ENCODE results near the gene FBXW11. TPM values are rescaled to one million over a fixed set of nuclear protein-coding genes. Genes with fewer than 3 reads are reported as not detected.
"Not testable (repeated sequence)": the region's sequence is repeated elsewhere in the genome, so short reads cannot be mapped to it uniquely, and the experiment has no call there.

The FBXW11 gene
- polyA plus RNA-seq, 5 donors, result 44.7 to 58.4 (median 53.4) TPM

- DNase-seq, result no peak
Observed at GRCh38 chr5:171956314-171956713, 50.1 kb downstream of the FBXW11 start.

GRCh38 chr5:171955761-171956160, 50.7 kb downstream of the FBXW11 start:
- no peak for DNase-seq

GRCh38 chr5:171954721-171955120, 51.7 kb downstream of the FBXW11 start:
- no peak for DNase-seq

DNA sequence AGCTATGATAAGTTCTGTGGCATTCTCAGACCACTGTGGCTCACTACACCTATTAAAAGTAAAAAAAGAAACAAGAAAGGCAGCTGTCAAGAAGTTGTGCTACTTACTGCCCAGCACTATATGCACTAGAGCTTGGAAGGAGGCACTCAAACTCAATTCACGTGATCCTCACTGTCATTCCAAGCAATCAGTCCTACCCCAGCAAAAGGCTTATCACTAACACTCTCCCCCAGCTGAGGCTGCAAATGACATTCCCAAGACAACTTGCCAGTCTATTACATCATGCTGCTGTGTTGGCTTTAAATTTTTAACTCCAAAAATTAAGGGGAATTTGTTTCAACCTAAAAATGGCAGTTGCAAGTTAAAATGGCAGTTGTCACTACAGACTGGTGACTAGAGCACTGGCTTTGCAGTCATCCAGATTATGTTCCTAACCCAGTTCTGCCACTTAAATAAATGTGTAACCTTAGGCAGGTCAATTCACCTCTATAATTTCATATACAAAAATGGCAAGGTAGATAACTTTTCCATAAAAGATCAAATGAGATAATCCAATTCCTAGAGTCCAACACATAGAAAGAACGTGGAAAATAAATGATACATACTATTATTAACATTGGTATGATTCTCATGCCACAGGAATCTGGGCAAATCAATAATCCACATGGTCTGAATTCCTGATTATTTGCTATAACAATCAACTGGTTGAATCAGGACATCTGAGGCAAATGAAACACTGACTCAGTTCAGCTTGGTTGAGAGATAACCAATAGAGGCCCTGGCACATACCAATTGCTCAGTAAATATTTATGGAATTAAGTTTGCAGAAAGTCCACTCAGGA, 52.4 kb downstream of the FBXW11 start:
- no peak for DNase-seq

DNA sequence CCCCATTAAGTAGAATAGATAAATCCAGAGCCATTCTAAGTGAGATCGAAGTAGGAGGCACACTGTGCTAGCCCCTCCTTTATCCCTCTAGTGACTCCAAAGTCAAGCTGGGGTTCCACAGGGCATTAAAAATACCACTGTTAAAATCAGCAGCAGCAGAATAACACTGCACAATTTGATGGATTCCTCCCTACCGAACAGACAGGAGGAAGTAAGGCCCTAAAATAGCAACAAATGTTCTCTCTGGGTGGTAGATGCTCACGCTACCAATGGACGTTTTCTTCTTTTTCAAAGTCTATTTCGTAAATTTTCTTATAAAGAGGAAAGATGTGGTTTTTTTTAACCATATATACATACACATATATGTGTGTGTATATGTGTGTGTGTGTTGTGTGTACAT, 54.4 kb downstream of the FBXW11 start:
- DNase-seq, result no peak

- DNase-seq, result no peak
Observed at GRCh38 chr5:171951218-171951617, 55.2 kb downstream of the FBXW11 start.

GRCh38 chr5:171946000-171946781, 60.2 kb downstream of the FBXW11 start:
- DNase-seq, result no peak

DNA sequence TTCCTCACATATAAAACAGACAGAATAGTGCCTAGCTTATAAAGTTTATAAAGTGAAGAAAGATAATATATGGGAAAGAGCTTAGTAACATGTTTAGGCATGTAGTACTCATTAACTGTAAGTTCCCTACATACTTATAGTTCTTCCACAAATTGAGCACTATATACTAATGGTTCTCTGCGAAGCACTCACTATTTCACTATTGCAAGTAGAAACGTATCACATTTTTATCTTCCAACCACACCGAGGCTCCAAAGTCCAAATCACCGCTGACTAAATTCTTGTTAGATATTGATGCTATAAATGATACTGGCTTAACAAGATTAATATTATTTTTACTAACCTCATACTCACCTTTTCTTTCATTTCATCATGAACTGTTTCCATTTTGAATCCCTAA, 61.0 kb downstream of the FBXW11 start:
- no peak for DNase-seq

DNA sequence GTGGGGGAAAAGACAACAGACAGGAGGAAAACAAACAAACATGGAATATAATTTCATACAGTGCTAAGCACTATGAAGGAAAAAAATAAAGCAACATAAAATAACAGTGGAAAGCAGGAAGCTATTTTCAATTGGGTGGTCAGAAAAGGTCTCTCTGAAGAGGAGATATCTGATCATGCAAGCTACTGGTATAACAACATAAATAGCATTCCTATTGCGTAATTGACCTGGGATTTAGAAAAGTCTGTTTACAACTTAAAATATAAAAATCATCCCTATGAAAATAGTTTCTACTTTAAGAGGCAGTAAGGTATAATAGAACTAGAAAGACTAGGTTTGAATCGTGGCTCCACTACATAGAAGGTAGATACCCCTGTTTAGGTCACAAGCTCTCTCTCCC, 61.4 kb downstream of the FBXW11 start:
- no peak for DNase-seq

GRCh38 chr5:171942112-171942516, 64.3 kb downstream of the FBXW11 start:
- not testable (repeated sequence) for DNase-seq

GRCh38 chr5:171941675-171942074, 64.8 kb downstream of the FBXW11 start:
- peak in 1 of 2 donors; percentile 16 for DNase-seq

GRCh38 chr5:171941275-171941674, 65.2 kb downstream of the FBXW11 start:
- DNase-seq, result not testable (repeated sequence)

DNA sequence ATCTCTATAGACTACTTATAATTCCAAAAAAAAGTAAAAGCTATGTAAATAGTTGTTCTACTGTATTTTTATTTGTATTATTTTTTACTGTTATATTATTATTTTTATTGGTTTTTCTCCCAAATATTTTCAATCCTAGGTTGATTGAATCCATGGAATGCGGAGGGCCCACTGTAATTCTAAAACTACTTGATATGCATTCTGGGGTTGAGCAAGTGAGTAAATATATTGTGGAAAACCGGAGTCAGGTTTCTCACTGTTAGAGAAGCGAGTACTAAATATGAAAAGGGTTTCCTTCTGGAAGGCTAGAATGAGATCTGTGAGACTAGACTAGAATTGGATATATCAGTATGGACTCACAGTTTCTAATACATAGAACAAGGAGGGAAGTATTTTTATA, 66.5 kb downstream of the FBXW11 start:
- DNase-seq, result no peak

DNA sequence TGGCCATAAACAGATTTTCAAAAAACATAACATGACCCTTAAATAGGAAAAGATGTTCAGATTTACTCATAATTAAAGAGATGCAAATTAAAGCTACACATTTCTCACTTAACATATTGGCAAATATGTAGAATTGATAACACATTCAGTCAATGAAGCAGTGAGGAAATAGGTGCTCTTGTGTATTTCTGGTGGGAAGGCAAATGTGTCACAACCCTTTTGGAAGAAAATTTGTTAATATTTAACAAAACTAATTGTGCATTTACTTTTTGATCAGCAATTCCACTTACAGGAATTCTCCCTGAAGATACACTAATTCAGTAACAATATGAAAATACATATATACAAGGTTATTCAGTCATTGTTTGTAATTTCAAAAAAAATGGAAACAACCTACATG, 68.1 kb downstream of the FBXW11 start:
- DNase-seq, result no peak

GRCh38 chr5:171937351-171937750, 69.1 kb downstream of the FBXW11 start:
- no peak for DNase-seq

- no peak for DNase-seq
Observed at GRCh38 chr5:171934586-171934985, 71.9 kb downstream of the FBXW11 start.

DNA sequence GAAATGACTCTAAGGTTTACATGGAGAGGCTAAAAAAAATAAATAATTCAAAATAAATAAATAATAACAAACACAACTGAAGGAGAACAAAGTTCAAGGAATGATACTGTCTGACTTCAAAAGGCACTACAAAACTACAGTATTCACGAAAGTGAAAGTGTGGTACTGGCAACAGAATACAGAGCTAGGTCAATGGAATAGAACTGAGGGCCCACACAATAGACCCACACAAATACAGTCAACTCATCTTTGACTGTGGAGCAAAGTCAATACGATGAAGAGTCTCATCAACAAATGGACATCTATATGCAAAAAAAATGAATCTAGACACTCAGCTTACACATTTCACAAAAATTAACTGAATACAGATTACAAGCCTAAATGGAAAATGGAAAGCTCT, 75.3 kb downstream of the FBXW11 start:
- no peak for DNase-seq

- no peak for DNase-seq
Observed at GRCh38 chr5:171927345-171927941, 79.0 kb downstream of the FBXW11 start.

DNA sequence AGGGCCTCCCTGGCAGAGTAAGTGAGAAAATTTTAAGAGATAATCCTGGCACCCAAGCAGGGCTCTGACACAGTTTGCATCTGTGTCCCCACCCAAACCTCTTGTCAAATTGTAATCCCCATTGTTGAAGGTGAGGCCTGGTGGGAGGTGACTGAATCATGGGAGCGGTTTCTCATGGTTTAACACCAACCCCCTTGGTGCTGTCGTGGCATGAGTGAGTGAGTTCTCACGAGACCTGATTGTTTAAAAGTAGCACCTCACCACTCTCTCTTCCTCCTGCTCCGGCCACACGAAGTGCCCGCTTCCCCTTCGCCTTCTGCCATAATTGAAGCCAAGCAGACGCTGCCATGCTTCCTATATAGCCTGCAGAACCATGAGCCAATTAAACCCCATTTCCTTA, 80.1 kb downstream of the FBXW11 start:
- DNase-seq, result no peak

DNA sequence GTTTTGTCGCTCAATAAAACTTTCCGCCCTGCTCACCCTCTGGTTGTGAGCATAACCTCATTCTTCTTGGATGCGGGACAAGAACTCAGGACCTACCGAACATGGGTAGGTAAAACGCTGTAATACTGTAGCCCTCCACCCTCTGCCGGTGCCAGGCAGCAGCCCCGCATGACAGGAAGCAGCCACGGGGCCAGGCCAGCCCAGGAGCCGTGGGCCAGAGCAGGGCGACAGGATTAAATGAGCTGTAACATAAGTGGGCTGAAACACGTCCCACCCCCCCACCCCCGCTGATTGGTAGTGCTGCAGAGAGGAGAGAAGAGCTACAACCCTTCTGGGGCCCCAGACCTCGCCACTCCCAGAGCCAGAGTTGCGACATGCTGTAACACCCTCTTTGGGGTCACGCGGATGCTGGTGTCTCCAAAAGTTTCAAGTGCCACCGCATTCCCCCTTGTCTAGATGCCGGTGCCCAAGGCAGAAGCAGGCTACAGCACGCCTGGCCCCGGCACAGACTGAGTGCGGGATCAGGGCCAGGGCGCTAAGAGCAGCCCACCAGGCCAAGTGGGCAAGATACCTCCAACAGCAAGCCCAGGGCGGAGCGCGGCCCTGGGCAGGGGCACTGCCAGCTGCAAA, 81.8 kb downstream of the FBXW11 start:
- DNase-seq, result no peak

GRCh38 chr5:171920765-171921391, 85.6 kb downstream of the FBXW11 start:
- DNase-seq, result no peak

DNA sequence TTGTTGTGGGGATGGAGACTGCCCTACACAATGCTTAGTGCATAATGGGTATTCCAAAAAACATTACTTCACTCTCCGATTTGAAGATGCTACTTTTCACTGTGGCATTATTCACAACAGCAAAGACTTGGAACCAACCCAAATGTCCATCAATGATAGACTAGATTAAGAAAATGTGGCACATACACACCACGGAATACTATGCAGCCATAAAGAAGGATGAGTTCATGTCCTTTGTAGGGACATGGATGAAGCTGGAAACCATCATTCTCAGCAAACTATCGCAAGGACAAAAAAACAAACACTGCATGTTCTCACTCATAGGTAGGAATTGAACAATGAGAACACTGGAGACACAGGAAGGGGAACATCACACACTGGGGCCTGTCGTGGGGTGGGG, 90.7 kb downstream of the FBXW11 start:
- not testable (repeated sequence) for DNase-seq
